Epithelial cell of umbilical artery (primary cell): ENCODE data around the gene OR6T1. TPM values are rescaled to one million over a fixed set of nuclear protein-coding genes. Genes with fewer than 3 reads are reported as not detected.

Source experiments
- total RNA-seq: library from RNA; depleted of rRNA; stranded (reverse); fragments of >200 nt; gene quantifications from 2 replicates; pipeline ENCODE4 v1.2.3, GENCODE V29; 2014

Gene OR6T1, protein sequence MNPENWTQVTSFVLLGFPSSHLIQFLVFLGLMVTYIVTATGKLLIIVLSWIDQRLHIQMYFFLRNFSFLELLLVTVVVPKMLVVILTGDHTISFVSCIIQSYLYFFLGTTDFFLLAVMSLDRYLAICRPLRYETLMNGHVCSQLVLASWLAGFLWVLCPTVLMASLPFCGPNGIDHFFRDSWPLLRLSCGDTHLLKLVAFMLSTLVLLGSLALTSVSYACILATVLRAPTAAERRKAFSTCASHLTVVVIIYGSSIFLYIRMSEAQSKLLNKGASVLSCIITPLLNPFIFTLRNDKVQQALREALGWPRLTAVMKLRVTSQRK
- total RNA-seq = not detected in 2 replicates

DNA sequence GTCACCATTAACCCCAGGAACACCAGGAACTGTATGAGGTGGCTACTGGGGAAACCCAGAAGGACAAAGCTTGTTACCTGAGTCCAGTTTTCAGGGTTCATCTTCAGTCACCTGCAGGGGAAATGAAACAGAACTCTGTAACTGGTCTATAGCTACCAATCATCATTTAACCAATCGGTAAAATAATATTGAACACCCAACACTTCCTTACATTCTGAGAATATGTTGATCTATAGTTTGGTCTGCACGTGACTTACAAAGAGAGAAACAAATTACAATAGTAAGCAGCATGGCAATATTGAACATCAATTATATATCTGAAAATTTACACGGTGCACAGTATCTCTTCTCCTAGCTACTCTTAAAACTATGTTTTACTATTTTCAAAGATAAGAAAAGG lies at the start of gene OR6T1:
OR6T1 (minus strand) TSS at position 101 of the 400 bp plus-strand sequence; CDS start at position 101, 0 bp downstream.

DNA sequence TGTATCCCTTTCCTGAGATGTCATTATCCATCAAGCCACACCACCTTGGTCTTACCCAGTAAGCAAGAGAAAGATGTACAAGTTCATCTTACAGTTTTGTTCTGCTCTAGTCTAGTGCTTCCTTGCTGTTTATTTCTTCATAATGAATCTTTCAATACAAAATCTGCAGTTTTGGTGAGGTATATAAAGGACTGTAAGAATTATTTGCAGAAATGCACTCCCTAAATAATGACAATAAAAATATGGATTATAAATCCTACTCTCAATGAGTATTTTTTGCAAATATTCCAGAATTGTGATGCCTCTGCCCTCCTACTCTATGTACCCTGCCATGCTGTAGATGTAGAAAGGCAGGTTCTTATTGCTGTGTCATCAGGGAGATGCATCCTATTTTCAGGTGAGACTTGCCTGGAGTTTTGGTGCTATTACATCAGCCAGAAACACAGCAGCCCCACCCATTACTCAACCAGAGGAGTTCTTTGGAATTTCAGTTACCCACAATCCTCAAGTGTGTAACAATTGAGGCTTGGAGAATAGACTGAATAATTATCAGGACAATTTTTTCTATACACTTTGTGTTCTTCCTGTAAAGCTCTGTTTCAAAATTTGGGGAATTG lies 34.2 kb upstream of the OR6T1 start, which contains the start of gene OR10S1:
OR10S1 (minus strand) TSS at position 51 of the 617 bp plus-strand sequence. CDS start 117 bp downstream, outside the sequence.

DNA sequence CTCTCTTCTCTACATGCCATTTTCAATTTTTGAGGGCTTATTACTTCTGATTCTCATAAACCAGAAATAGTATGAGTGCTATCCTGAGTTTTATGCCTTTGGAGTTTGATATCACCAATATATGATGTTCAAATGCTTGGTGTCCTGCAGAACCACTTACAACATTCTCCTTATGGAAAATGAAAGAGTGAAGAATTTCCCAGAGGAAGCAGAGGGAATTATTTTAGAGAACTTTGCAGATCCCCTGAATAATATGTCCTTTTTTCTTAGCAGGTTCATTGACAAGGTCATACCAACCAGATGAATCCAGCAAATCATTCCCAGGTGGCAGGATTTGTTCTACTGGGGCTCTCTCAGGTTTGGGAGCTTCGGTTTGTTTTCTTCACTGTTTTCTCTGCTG lies 4.3 kb downstream of the OR6T1 start, which contains the start of gene OR4D5:
OR4D5 (plus strand) TSS at position 301 of the 400 bp plus-strand sequence; CDS start at position 301, 0 bp downstream.

DNA sequence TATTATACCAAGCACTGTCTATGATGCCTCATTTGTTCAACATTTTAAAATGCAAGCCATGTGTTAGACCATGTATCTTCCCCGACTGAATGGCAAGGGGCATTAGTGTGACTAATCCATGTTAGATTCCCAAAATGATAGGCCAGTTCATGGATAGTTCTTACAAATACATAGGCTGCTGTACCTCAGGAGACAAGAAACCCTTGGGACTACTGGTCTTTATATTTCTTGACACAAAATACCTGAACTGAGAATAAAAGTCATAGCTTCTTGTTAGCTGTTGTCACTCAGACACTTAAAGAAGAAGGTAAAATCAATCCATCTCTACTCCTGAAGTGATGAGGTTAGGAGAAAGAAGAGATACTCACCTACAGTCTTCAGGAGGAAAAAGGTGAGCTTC lies 41.8 kb downstream of the OR6T1 start, which contains the start of gene OR8D4:
OR8D4 (plus strand) TSS at position 301 of the 400 bp plus-strand sequence. CDS start 4,265 bp downstream, outside the sequence.

Other genes with a start within 250 kb of the OR6T1 start
- gene ZNF202, start 202.2 kb downstream of the OR6T1 start, total RNA-seq = 6.8 and 11.6 TPM in 2 replicates
- not detected in 2 replicates for gene OR6X1, start 189.3 kb downstream of the OR6T1 start, total RNA-seq
- gene OR6M1, start 137.5 kb downstream of the OR6T1 start, total RNA-seq = not detected in 2 replicates
- not detected in 2 replicates for gene TMEM225, start 58.2 kb downstream of the OR6T1 start, total RNA-seq
- under 0.01 TPM in 1 of 2 replicates, not detected in the other for gene OR8D4, start 41.7 kb downstream of the OR6T1 start, total RNA-seq
- not detected in 2 replicates for gene OR4D5, start 4.2 kb downstream of the OR6T1 start, total RNA-seq
- gene OR10S1, start 33.9 kb upstream of the OR6T1 start, total RNA-seq = not detected in 2 replicates
- not detected in 2 replicates for gene OR10G6, start 51.3 kb upstream of the OR6T1 start, total RNA-seq
- not detected in 2 replicates for gene OR10G4, start 69.2 kb upstream of the OR6T1 start, total RNA-seq
- not detected in 2 replicates for gene OR10G9, start 79.2 kb upstream of the OR6T1 start, total RNA-seq
- gene OR10G8, start 83.0 kb upstream of the OR6T1 start, total RNA-seq = not detected in 2 replicates
- not detected in 2 replicates for gene OR10G7, start 97.5 kb upstream of the OR6T1 start, total RNA-seq
- 13.7 and 18.5 TPM in 2 replicates for gene VWA5A, start 171.6 kb upstream of the OR6T1 start, total RNA-seq
- not detected in 2 replicates for gene OR10D3, start 239.5 kb upstream of the OR6T1 start, total RNA-seq